Measurements from ENCODE around the gene MBNL1.
A peak's percentile ranks its signal among the peaks of the same experiment; 100 is the strongest.

Gene MBNL1

GRCh38 chr3:152355744-152356665 is 87.3 kb downstream of the MBNL1 start:
- peak; percentile 36 for DNase-seq (ENCODE audit: low read depth)
- H3K4me3 ChIP-seq (replicated peaks; ENCODE audit: low read depth, low read length) = no peak overlapping the region
- TF ChIP-seq CTCF (IDR thresholded peaks at IDR 0.05; ENCODE audit: low read length, missing control alignments) = no peak

- no peak overlapping the region for H3K4me3 ChIP-seq (replicated peaks; ENCODE audit: low read depth, low read length)
- DNase-seq (ENCODE audit: low read depth) = no peak
- TF ChIP-seq CTCF (IDR thresholded peaks at IDR 0.05; ENCODE audit: low read length, missing control alignments) = no peak
Observed at GRCh38 chr3:152356870-152357276, 88.1 kb downstream of the MBNL1 start.

- no peak overlapping the region for H3K4me3 ChIP-seq (replicated peaks; ENCODE audit: low read depth, low read length)
- DNase-seq (ENCODE audit: low read depth) = no peak
- no peak for TF ChIP-seq CTCF (IDR thresholded peaks at IDR 0.05; ENCODE audit: low read length, missing control alignments)
Observed at GRCh38 chr3:152357587-152357986, 88.9 kb downstream of the MBNL1 start.

GRCh38 chr3:152359385-152360248 is 90.9 kb downstream of the MBNL1 start:
- no peak overlapping the region for H3K4me3 ChIP-seq (replicated peaks; ENCODE audit: low read depth, low read length)
- TF ChIP-seq CTCF (IDR thresholded peaks at IDR 0.05; ENCODE audit: low read length, missing control alignments) = no peak
- no peak for DNase-seq (ENCODE audit: low read depth)

GRCh38 chr3:152360302-152360701 is 91.6 kb downstream of the MBNL1 start:
- no peak overlapping the region for H3K4me3 ChIP-seq (replicated peaks; ENCODE audit: low read depth, low read length)
- DNase-seq (ENCODE audit: low read depth) = no peak
- no peak for TF ChIP-seq CTCF (IDR thresholded peaks at IDR 0.05; ENCODE audit: low read length, missing control alignments)

- TF ChIP-seq CTCF (IDR thresholded peaks at IDR 0.05; ENCODE audit: low read length, missing control alignments) = no peak
- no peak overlapping the region for H3K4me3 ChIP-seq (replicated peaks; ENCODE audit: low read depth, low read length)
- DNase-seq (ENCODE audit: low read depth) = no peak
Observed at GRCh38 chr3:152360966-152361365, 92.2 kb downstream of the MBNL1 start.

Data from fibroblast of pulmonary artery (primary cell).